Lower leg skin (tissue), 3 donors: Measurements from ENCODE around the gene JUP.

Experiments
- POLR2A ChIP-seq, 2 donors: fragments of 450-650 bp; IDR thresholded peaks; one replicate each; pipeline ENCODE4 v1.6.1; 2016 to 2017; ENCODE audit warnings: antibody characterized with exemption in 2 of 2, mild to moderate bottlenecking in 1 of 2, moderate library complexity in 1 of 2
- TF ChIP-seq, protein P1 (sequence below), 3 donors: fragments of 450-650 bp; IDR thresholded peaks; one replicate each; pipeline ENCODE4 v1.5.1; 2016; ENCODE audit warnings: antibody characterized with exemption in 3 of 3, mild to moderate bottlenecking in 3 of 3, moderate library complexity in 2 of 3

DNA sequence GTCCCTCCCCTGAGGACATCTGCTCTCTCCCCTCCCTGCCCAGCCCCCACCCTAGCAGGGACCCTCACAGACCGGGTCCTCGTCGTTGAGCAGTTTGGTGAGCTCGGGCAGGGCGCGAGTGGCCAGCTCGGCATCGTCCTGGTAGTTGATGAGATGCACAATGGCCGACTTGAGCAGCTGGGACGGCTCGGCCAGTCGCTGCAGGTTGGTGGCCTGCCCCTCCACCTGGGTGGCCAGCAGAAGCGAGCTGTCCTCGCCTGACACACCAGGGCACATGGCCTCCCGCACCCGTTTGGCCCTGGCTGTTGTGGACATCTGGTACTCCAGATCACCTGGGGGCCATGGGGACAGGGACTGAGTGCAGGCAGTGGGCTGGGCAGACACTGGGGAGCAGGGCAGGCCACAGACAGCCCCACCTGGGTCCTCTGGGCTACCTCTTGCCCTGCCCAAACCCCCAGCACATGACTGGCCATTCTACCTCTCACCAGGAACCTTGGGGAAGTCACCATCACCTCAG lies 17.1 kb downstream of the JUP start:
- TF ChIP-seq, protein P1, sequence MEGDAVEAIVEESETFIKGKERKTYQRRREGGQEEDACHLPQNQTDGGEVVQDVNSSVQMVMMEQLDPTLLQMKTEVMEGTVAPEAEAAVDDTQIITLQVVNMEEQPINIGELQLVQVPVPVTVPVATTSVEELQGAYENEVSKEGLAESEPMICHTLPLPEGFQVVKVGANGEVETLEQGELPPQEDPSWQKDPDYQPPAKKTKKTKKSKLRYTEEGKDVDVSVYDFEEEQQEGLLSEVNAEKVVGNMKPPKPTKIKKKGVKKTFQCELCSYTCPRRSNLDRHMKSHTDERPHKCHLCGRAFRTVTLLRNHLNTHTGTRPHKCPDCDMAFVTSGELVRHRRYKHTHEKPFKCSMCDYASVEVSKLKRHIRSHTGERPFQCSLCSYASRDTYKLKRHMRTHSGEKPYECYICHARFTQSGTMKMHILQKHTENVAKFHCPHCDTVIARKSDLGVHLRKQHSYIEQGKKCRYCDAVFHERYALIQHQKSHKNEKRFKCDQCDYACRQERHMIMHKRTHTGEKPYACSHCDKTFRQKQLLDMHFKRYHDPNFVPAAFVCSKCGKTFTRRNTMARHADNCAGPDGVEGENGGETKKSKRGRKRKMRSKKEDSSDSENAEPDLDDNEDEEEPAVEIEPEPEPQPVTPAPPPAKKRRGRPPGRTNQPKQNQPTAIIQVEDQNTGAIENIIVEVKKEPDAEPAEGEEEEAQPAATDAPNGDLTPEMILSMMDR (IDR thresholded peaks at IDR 0.05): no peak
- no peak for TF ChIP-seq POLR2A (IDR thresholded peaks at IDR 0.05)
